A549 (cell line): ENCODE results near the gene SLC26A9.
A peak's percentile ranks its signal among the peaks of the same experiment; 100 is the strongest.

Source experiments
- CBX8 ChIP-seq: fragments of 200-600 bp; sonication (generic); IDR thresholded peaks from 2 replicates; pipeline ENCODE4 v1.6.1; 2016
- CHD4 ChIP-seq: fragments of 200-600 bp; sonication (generic); IDR thresholded peaks from 2 replicates; pipeline ENCODE4 v1.6.1; 2016; ENCODE audit warnings: antibody characterized with exemption, mild to moderate bottlenecking, borderline replicate concordance
- CTCF ChIP-seq: fragments of >200 bp; sonication (Bioruptor Twin); formaldehyde crosslinking; IDR thresholded peaks from 3 replicates; pipeline ENCODE4 v1.5.1; 2016
- EP300 ChIP-seq, 2 experiments: fragments of >200 bp; sonication (Bioruptor Twin); formaldehyde crosslinking; IDR thresholded peaks; 2 replicates in 1 of 2; 3 replicates in 1 of 2; pipeline ENCODE4 v1.6.1; 2016 to 2017
- ESRRA ChIP-seq: fragments of 150-350 bp; IDR thresholded peaks from 2 replicates; pipeline ENCODE4 v1.6.1; 2014; ENCODE audit warnings: mild to moderate bottlenecking, low read length, borderline replicate concordance
- HDAC2 ChIP-seq: fragments of 200-600 bp; sonication (generic); IDR thresholded peaks from 2 replicates; pipeline ENCODE4 v1.6.1; 2016
- MAZ ChIP-seq: fragments of 150-350 bp; IDR thresholded peaks from 2 replicates; pipeline ENCODE4 v1.6.1; 2014; ENCODE audit warnings: antibody characterized with exemption, low read depth, low read length, borderline replicate concordance
- PHF8 ChIP-seq: fragments of 200-600 bp; sonication (generic); IDR thresholded peaks from 2 replicates; pipeline ENCODE4 v1.6.1; 2016; ENCODE audit warnings: low read depth, mild to moderate bottlenecking, antibody characterized with exemption, moderate library complexity, borderline replicate concordance
- RAD21 ChIP-seq, 2 experiments: fragments of >200 bp in 1 of 2; sonication (Bioruptor Twin) in 1 of 2; formaldehyde crosslinking in 1 of 2; IDR thresholded peaks in 1 of 2; conservative IDR thresholded peaks in 1 of 2; 2 replicates in 1 of 2; 3 replicates in 1 of 2; pipeline ENCODE4 v1.6.1; 2012 to 2018; ENCODE audit warnings: inconsistent platforms in 1 of 2
- SMC3 ChIP-seq: fragments of >200 bp; sonication (Bioruptor Twin); formaldehyde crosslinking; IDR thresholded peaks from 3 replicates; pipeline ENCODE4 v1.6.1; 2018; ENCODE audit warnings: inconsistent platforms
- ZNF302 ChIP-seq: fragments of 250-450 bp; sonication (Bioruptor Pico); IDR thresholded peaks from 2 replicates; pipeline ENCODE4 v1.9.0; 2021; ENCODE audit warnings: inconsistent platforms, mild to moderate bottlenecking, moderate library complexity

DNA sequence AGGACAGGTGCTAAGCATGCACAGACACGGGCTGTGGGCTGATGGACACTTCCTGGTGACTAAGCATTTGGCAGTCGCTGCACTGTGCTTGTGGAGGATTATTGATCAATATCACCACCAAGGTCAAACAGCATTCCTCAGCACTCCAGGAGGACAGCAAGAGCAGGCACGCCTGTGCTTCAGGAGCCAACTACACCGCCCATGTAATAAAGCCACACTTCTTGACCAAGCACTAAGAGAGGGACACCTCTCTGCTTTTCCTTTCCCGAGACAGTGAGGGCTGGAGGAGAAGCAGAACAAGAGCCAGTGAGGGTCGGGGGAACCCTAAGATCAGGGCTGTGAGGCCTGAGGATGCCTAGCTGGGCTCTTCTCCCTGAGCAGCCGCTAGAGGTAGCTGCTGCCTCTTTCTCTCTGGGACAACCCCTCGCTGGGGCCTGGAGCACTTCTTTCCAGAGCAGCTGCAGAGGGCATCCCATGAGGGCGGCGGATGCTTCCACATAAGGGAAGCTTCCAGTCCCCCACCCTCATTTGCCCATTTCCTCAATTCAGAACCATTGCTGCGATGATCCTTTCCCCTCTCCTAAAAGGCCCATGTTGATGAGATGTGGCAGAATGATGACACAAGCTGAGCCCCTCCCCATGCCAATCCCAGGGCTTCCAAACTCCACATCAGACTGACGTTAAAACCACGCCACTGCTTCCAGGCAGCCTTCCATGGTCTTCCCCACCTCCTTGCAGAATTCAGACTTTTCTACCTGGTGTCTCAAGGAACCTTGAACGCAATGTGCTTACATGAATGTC is 40.9 kb upstream of the SLC26A9 start:
- TF ChIP-seq CTCF (peak; percentile 76), MAZ (no peak), ESRRA (no peak), RAD21 (conservative IDR thresholded peaks at IDR 0.05 in 1 of 2, IDR thresholded peaks at IDR 0.05 in 1 of 2) (peak; percentile 81 to 88), ZNF302 (CRISPR knock-in tag) (no peak), EP300 (IDR thresholded peaks at IDR 0.05) (no peak), HDAC2 (no peak), PHF8 (no peak), CHD4 (no peak), SMC3 (peak; percentile 62), CBX8 (no peak)
